Measurements from ENCODE around the gene AKT3. TPM values are rescaled to one million over a fixed set of nuclear protein-coding genes. Genes with fewer than 3 reads are reported as not detected.

Gene AKT3
- total and polyA plus RNA-seq, 11 donors: 3.2 to 27.9 (median 16.6) TPM

DNA sequence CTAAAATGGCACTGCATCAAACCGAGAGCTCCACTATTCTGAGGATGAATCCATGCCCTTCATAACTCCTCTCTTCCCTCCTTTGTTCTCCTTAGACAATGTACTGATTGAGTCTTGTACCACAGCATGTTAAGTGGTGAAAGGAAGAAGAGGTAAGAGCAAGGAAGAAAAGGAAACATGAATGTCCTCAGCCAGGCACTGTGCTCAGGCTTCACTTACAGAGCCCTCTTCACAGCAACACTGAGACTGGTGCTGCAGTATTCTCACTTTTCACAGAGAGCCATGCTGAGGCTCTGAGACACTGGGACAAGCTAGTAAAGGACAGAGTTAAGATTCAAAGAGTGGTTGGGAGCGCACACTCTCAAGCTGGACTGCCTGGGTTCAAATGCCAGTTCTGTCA, 143.5 kb downstream of the AKT3 start:
- no peak for DNase-seq
- ATAC-seq: no peak
- Histone ChIP-seq H3K9me3 (no peaks in the 10 kb centered on the region), H3K27ac (no peak overlapping the region), H3K36me3 (no peaks in the 10 kb centered on the region), H3K27me3 (no peaks in the 10 kb centered on the region), H3K4me3 (no peak overlapping the region), H3K4me1 (peaks cover 0 to 7% (median 0%) of the 10 kb centered on the region in 12 donors)
- WGBS, 4 donors: 94 to 95% (median 95%) methylated on average over 2 of the region's 2 CpGs
- no peak for TF ChIP-seq POLR2A (IDR thresholded peaks at IDR 0.05)
- TF ChIP-seq, protein P1, sequence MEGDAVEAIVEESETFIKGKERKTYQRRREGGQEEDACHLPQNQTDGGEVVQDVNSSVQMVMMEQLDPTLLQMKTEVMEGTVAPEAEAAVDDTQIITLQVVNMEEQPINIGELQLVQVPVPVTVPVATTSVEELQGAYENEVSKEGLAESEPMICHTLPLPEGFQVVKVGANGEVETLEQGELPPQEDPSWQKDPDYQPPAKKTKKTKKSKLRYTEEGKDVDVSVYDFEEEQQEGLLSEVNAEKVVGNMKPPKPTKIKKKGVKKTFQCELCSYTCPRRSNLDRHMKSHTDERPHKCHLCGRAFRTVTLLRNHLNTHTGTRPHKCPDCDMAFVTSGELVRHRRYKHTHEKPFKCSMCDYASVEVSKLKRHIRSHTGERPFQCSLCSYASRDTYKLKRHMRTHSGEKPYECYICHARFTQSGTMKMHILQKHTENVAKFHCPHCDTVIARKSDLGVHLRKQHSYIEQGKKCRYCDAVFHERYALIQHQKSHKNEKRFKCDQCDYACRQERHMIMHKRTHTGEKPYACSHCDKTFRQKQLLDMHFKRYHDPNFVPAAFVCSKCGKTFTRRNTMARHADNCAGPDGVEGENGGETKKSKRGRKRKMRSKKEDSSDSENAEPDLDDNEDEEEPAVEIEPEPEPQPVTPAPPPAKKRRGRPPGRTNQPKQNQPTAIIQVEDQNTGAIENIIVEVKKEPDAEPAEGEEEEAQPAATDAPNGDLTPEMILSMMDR (IDR thresholded peaks at IDR 0.05): no peak
- intact Hi-C loops (cut with DNase I): loop anchor here in 5 of 10 donors (2.0 to 10.0 kb wide), 3 partner anchors 566 to 568 kb away; no protein-coding TSS in a partner anchor

- no peaks in the 10 kb centered on the region for H3K9me3 ChIP-seq
- TF ChIP-seq POLR2A (IDR thresholded peaks at IDR 0.05): no peak
- TF ChIP-seq, protein P1 (IDR thresholded peaks at IDR 0.05): no peak
- DNase-seq: no peak
- no peak for ATAC-seq
- 87 to 91% (median 90%) methylated on average over 4 of the region's 4 CpGs for WGBS, 4 donors
- H3K27me3 ChIP-seq: no peaks in the 10 kb centered on the region
- H3K36me3 ChIP-seq: no peaks in the 10 kb centered on the region
- peaks cover 0 to 6% (median 0%) of the 10 kb centered on the region in 12 donors for H3K4me1 ChIP-seq
- no peak overlapping the region for H3K4me3 ChIP-seq
- intact Hi-C loops (cut with DNase I): loop anchor here in 4 of 10 donors (5.0 to 10.0 kb wide), 2 partner anchors 567 to 569 kb away; no protein-coding TSS in a partner anchor
- no peak overlapping the region for H3K27ac ChIP-seq
These were observed 144.5 kb downstream of the AKT3 start for GRCh38 chr1:243705585-243705984.

DNA sequence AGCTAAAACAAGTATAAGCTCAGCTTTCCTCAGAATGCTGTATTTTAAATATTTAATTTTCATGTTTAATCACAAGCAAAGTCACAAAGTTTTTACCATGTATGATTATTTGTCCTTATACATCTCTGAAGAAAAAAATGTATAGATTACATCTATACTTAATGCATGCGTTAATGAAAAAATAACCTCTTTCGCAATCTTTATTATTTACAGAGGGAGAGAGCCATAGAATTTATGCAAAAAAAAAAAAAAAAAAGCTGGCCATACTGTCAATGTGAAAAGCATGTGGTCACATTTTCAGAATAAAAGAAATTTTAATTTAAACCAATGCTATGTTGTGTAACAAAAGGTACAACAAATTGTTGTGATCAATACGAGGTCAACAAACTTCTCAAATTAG, 148.2 kb downstream of the AKT3 start:
- no peaks in the 10 kb centered on the region for H3K4me1 ChIP-seq
- ATAC-seq: no peak
- H3K4me3 ChIP-seq: no peak overlapping the region
- H3K27me3 ChIP-seq: no peaks in the 10 kb centered on the region
- 93 to 99% (median 96%) methylated on average over 3 of the region's 3 CpGs for WGBS, 4 donors
- TF ChIP-seq, protein P1 (IDR thresholded peaks at IDR 0.05): no peak
- no peak for TF ChIP-seq POLR2A (IDR thresholded peaks at IDR 0.05)
- H3K9me3 ChIP-seq: no peaks in the 10 kb centered on the region
- no peaks in the 10 kb centered on the region for H3K36me3 ChIP-seq
- intact Hi-C loops (cut with DNase I): loop anchor here in 2 of 10 donors (10.0 kb wide), 1 partner anchor 573 kb away; no protein-coding TSS in a partner anchor
- no peak overlapping the region for H3K27ac ChIP-seq
- DNase-seq: no peak

GRCh38 chr1:243693800-243694199, 156.2 kb downstream of the AKT3 start:
- ATAC-seq: no peak
- intact Hi-C loops (cut with DNase I): loop anchor here in 1 of 10 donors (10.0 kb wide), 1 partner anchor 581 kb away; no protein-coding TSS in a partner anchor

More at GRCh38 chr1:243693800-243694199, 156.2 kb downstream of the AKT3 start:
- H3K36me3 ChIP-seq: peaks cover 0 to 17% (median 0%) of the 10 kb centered on the region in 9 donors
- 70 to 78% (median 74%) methylated on average over 1 of the region's 1 CpG for WGBS, 4 donors
- H3K27me3 ChIP-seq: no peaks in the 10 kb centered on the region
- TF ChIP-seq POLR2A (IDR thresholded peaks at IDR 0.05): no peak
- TF ChIP-seq, protein P1 (IDR thresholded peaks at IDR 0.05): no peak
- no peak overlapping the region for H3K27ac ChIP-seq
- H3K4me1 ChIP-seq: no peaks in the 10 kb centered on the region
- DNase-seq: no peak
- no peak overlapping the region for H3K4me3 ChIP-seq
- no peaks in the 10 kb centered on the region for H3K9me3 ChIP-seq

Data from heart left ventricle (tissue), 16 donors.